DMS153 (cell line): Measurements from ENCODE around the gene RBM19.
"Not testable (repeated sequence)": the region's sequence is repeated elsewhere in the genome, so short reads cannot be mapped to it uniquely, and the experiment has no call there.

ENCODE experiments used
- DNase-seq: peaks from one replicate; lab custom pipeline; 2025; lab: John Stamatoyannopoulos, UW

The RBM19 gene

GRCh38 chr12:113833422-113833821 is 132.7 kb downstream of the RBM19 start:
- DNase-seq, result no peak

DNA sequence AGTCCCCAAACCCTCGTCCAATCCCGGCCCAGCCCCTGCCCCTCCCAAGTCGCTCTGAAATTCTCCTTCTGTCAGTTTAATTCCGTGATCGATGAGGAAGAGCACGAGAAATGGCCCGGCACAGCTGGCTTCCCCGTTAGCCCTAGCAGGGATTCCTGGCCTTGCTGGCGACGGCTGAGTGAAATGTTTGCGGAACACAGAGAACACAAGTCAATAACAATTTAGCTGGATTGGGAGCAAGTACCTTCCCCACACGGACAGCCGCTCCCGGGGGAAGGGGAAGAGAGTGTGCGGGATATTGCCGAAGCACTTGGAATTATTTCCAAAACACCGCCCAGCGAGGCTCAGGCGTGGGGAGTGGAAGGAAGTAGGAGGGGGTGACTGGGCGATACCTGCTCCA is 134.6 kb downstream of the RBM19 start:
- no peak for DNase-seq

- no peak for DNase-seq
These were observed 135.1 kb downstream of the RBM19 start for GRCh38 chr12:113831016-113831415.

DNA sequence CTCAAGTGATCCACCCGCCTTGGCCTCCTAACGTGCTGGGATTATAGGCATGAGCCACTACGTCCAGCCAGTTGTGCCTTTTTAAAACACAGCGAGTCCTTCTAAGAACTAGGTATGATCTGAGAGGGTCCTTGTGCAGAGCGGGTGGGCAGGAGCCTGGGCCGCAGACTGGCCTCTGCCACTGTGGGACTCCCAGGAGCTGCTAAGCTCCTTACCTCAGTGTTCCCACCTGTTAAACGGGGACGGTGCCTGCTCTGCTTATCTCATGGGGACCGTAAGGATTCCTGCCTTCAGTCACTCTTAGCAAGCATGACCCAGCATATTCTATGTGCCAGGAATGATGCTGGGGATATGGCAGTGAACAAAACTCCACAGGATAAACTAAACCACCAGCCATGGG is 136.9 kb downstream of the RBM19 start:
- no peak for DNase-seq

DNA sequence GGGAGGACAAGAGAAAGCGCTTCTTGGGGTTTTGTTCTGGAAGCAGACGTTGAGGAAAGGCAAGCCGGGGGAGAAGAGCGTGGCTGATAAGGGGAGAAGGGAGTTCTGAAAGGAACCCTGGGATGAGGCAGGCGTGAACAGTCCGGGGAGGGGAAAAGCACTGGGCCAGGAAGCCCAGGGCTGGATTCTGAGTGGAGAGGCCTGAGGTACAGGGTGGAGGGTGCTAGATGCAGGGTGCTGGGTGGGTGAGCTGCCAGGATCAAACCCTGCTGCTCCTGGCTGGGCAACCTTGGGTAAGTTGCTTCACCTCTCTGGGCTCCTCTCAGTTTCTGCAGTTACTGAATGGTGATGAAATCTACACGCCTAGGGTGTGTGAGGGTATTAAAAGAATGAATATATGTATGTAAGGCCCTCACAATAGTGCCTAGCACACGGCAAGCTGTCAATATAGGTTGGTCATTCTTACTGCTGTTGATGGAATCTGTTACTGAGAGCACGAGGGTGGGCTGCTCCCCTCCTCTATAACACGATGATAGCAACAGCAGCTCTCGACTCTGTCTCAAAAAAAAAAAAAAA is 138.5 kb downstream of the RBM19 start:
- DNase-seq, result no peak

- DNase-seq, result no peak
These were observed 139.2 kb downstream of the RBM19 start for GRCh38 chr12:113826805-113827538.

- DNase-seq, result no peak
These were observed 140.4 kb downstream of the RBM19 start for GRCh38 chr12:113825705-113826104.

GRCh38 chr12:113823816-113824215 is 142.3 kb downstream of the RBM19 start:
- no peak for DNase-seq

DNA sequence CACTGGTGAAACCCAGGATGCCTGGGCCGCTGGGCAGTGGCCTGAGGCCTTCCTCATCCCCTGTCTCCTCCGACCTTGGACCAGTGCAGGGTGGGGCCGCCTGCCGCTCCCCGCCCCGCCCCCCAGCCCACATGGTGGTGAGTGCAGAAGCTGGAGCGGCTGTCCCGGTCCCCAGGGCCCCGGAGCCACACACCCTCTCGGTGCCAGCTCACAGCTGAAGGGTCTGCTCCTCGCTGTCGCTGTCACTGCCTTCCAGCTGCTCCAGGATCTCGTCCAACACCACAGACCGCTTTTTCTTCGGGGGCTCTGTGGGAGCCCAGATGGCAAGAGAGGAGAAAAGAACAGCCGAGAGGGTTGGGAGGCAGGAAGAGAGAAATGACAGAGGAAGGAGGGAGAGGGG is 143.1 kb downstream of the RBM19 start:
- DNase-seq, result no peak

GRCh38 chr12:113820842-113821241 is 145.3 kb downstream of the RBM19 start:
- no peak for DNase-seq

- DNase-seq, result no peak
These were observed 145.8 kb downstream of the RBM19 start for GRCh38 chr12:113820309-113820708.

- no peak for DNase-seq
These were observed 146.6 kb downstream of the RBM19 start for GRCh38 chr12:113819495-113819894.

- no peak for DNase-seq
These were observed 147.3 kb downstream of the RBM19 start for GRCh38 chr12:113818833-113819232.

DNA sequence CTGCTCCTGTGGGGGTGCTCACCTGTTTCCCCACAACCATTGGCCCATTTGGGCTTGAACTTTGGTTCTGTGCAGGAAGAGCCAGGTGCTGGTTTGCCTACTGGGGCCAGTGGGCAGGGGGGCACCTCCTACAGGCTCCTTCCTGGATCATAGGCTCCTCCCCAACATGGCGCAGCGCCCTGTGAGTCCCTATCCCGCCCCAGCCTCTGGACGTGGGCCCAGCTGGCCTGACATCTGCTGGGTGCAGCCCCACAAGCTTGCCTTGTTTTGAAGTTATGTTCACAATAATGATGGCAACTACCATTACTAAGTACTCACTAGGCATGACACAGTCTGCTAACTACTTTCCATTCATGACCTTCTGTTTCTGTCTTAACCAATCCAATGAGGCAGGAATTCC is 147.8 kb downstream of the RBM19 start:
- no peak for DNase-seq

DNA sequence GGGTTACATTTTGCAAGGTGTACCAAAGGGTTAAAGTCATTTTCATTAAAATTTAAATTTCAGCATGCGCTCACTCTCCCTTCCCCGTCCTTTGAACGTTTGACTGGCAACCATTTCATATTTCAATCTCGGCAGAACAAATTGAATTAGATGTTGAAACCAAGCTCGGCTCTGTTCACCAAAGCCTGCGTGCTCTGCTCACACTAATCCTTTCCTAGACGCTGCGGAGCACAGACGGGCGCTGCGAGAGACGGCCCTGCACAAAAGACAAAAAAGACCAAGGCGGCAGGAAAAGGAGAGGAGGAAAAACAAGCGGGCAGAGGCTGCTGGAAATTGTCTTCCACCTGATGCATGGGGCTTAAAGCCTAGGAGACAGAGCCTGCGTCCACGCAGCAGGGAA is 149.3 kb downstream of the RBM19 start:
- no peak for DNase-seq

- no peak for DNase-seq
These were observed 151.1 kb downstream of the RBM19 start for GRCh38 chr12:113815031-113815430.

GRCh38 chr12:113813229-113813541 is 152.9 kb downstream of the RBM19 start:
- DNase-seq, result no peak

DNA sequence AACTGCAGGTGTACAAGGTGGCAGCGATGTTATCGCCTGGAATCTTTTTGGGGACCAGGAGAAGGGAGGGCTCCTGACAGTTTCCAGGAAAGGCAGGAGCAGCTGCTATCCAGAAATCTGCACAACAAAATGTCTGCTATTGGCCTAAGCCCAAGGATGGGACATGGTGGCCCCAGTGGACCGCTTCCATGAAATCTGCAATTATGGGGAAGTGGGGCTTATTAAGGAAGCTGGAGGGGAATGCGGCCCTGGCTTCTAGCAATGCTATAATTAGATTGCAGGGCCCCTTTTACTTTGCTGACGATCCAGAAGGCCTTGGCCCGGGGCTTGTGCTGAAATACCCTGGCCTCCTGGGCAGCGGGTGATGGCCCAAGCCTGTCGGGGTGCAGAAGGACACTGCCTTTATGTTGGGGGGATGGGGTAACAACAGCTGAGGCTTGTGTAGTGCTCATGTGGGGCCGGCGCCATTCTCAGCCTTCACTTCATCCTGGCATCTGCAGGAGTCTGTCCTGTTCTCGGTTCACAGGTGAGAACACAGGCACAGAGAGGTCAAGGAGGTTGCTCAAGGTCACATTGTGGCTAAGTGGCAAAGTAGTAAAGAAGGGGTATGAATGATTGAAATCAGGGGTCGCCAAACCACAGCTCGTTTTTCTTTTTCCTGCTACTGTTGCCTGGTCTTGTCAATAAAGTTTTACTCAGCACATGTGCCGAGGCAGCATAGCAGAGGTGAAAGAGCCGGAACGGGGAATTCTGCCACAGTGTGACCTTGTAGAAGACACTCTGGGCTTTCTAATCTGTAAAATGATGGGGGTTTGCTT is 153.5 kb downstream of the RBM19 start:
- DNase-seq, result no peak

DNA sequence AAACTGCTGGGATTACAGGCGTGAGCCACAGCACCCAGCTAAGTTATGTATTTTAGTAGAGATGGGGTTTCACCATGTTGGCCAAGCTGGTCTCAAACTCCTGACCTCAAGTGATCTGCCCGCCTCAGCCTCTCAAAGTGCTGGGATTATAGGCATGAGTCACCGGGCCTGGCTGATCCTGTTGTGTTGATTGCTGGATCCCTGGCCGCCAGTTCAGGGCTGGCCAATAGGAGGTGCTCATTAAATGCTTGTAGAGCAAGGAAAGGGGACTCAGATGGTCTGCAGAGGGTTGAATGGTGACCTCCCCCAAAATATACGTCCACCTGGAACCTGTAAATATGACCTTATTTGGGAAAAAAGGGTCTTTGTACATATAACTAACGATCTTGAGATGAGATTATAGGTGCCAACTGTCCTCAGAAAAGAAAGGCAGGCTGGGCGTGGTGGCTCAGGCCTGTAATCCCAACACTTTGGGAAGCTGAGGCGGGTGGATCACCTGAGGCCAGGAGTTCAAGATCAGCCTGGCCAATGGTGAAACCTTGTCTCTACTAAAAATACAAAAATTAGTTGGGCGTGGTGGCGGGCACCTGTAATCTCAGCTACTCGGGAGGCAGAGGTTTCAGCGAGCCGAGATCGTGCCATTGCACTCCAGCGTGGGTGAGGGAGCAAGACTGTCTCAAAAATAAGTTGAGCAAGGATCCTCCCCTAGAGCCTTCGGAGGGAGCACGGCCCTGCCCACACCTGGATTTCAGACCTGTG is 156.5 kb downstream of the RBM19 start:
- DNase-seq, result not testable (repeated sequence)

GRCh38 chr12:113808095-113808951 is 157.8 kb downstream of the RBM19 start:
- no peak for DNase-seq

DNA sequence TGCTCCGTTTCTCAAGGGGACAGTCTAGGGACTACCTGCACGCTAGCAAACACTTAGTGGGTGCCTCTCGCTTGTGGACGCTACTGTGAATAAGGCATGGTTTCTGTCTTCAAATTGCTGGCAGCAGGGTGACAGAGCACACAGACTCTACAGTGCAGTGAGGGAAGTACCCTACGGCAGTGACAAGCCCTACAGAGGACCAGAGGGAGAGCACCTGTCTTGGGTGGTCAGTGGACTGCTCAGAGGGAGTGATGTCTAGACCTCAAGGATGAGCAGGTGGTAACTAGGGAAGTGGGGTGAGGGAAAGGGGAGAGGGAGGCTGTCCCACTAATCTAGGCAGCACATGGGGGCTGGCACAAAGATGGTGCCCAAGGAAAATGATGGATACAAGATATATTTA is 160.5 kb downstream of the RBM19 start:
- no peak for DNase-seq
